Activated naive CD4-positive, alpha-beta T cell (primary cell): ENCODE measurements around the gene SH2B2.
"Not testable (repeated sequence)": the region's sequence is repeated elsewhere in the genome, so short reads cannot be mapped to it uniquely, and the experiment has no call there.

Experiments used
- DNase-seq, 4 experiments: peaks; one replicate each; lab custom pipeline; 2025; lab: John Stamatoyannopoulos, UW

The SH2B2 gene

GRCh38 chr7:102306916-102307677 lies 20.4 kb downstream of the SH2B2 start:
- DNase-seq, result no peak

- DNase-seq, result no peak
Observed at GRCh38 chr7:102310414-102310815, 23.7 kb downstream of the SH2B2 start.

- DNase-seq, result no peak
Observed at GRCh38 chr7:102312317-102312716, 25.6 kb downstream of the SH2B2 start.

- DNase-seq, result no peak
Observed at GRCh38 chr7:102313997-102314780, 27.5 kb downstream of the SH2B2 start.

- no peak for DNase-seq
Observed at GRCh38 chr7:102317231-102318059, 30.8 kb downstream of the SH2B2 start.

- DNase-seq, result no peak
Observed at GRCh38 chr7:102318482-102318971, 31.9 kb downstream of the SH2B2 start.

- DNase-seq, result no peak
Observed at GRCh38 chr7:102319671-102320070, 33.0 kb downstream of the SH2B2 start.

GRCh38 chr7:102320181-102320580 lies 33.5 kb downstream of the SH2B2 start:
- no peak for DNase-seq

GRCh38 chr7:102320601-102321350 lies 34.1 kb downstream of the SH2B2 start:
- no peak for DNase-seq

- no peak for DNase-seq
Observed at GRCh38 chr7:102321351-102322201, 34.9 kb downstream of the SH2B2 start.

GRCh38 chr7:102322202-102322715 lies 35.6 kb downstream of the SH2B2 start:
- no peak for DNase-seq

- no peak for DNase-seq
Observed at GRCh38 chr7:102323914-102324195, 37.2 kb downstream of the SH2B2 start.

- DNase-seq, result not testable (repeated sequence)
Observed at GRCh38 chr7:102325106-102325505, 38.4 kb downstream of the SH2B2 start.

GRCh38 chr7:102326157-102326889 lies 39.7 kb downstream of the SH2B2 start:
- DNase-seq, result no peak

- not testable (repeated sequence) for DNase-seq
Observed at GRCh38 chr7:102327183-102327582, 40.5 kb downstream of the SH2B2 start.

GRCh38 chr7:102328863-102329262 lies 42.2 kb downstream of the SH2B2 start:
- DNase-seq, result not testable (repeated sequence)

GRCh38 chr7:102329366-102329765 lies 42.7 kb downstream of the SH2B2 start:
- DNase-seq, result not testable (repeated sequence)

GRCh38 chr7:102330666-102331460 lies 44.2 kb downstream of the SH2B2 start:
- DNase-seq, result not testable (repeated sequence)

GRCh38 chr7:102335574-102335973 lies 48.9 kb downstream of the SH2B2 start:
- DNase-seq, result not testable (repeated sequence)
